H9 (cell line): ENCODE results near the gene SLC23A2. TPM values are rescaled to one million over a fixed set of nuclear protein-coding genes. Genes with fewer than 3 reads are reported as not detected.

ENCODE experiments used
- DNase-seq: peaks from one replicate; pipeline ENCODE4 v3.0.0-alpha.2; 2017
- H2AFZ ChIP-seq: one replicate; pipeline ENCODE4 v1.6.1; 2013; ENCODE audit warnings: mild to moderate bottlenecking, low read length, control low read depth, moderate library complexity
- H2AK5ac ChIP-seq: 2 replicates; pipeline ENCODE4 v1.6.1; 2013; ENCODE audit warnings: low read length, control low read depth, mixed read lengths; ENCODE audit not compliant: insufficient read length
- H2BK120ac ChIP-seq: one replicate; pipeline ENCODE4 v1.6.1; 2013; ENCODE audit warnings: low read depth, mild to moderate bottlenecking, low read length, control low read depth, inconsistent platforms; ENCODE audit not compliant: poor library complexity, severe bottlenecking
- H2BK12ac ChIP-seq: 2 replicates; pipeline ENCODE4 v1.6.1; 2013; ENCODE audit warnings: low read length, control low read depth, mixed read lengths, low read depth; ENCODE audit not compliant: insufficient read length
- H2BK15ac ChIP-seq: 2 replicates; pipeline ENCODE4 v1.6.1; 2013; ENCODE audit warnings: low read depth, low read length, control low read depth
- H2BK20ac ChIP-seq: one replicate; pipeline ENCODE4 v1.6.1; 2013; ENCODE audit warnings: low read depth, mild to moderate bottlenecking, low read length, control low read depth, inconsistent platforms; ENCODE audit not compliant: poor library complexity, severe bottlenecking
- H2BK5ac ChIP-seq: 2 replicates; pipeline ENCODE4 v1.6.1; 2013; ENCODE audit warnings: low read length, control low read depth, mixed read lengths; ENCODE audit not compliant: insufficient read length
- H3K14ac ChIP-seq: 2 replicates; pipeline ENCODE4 v1.6.1; 2013; ENCODE audit warnings: low read length, control low read depth; ENCODE audit not compliant: insufficient read depth
- H3K18ac ChIP-seq: 2 replicates; pipeline ENCODE4 v1.6.1; 2013; ENCODE audit warnings: low read depth, mild to moderate bottlenecking, mixed read lengths, low read length, control low read depth; ENCODE audit not compliant: insufficient read length
- H3K23ac ChIP-seq: 2 replicates; pipeline ENCODE4 v1.6.1; 2013; ENCODE audit warnings: low read length, control low read depth, mixed read lengths, low read depth; ENCODE audit not compliant: insufficient read length
- H3K23me2 ChIP-seq: 2 replicates; pipeline ENCODE4 v1.6.1; 2013; ENCODE audit warnings: low read depth, mild to moderate bottlenecking, mixed read lengths, low read length, control low read depth; ENCODE audit not compliant: insufficient read length, poor library complexity, severe bottlenecking
- H3K27ac ChIP-seq: 2 replicates; pipeline ENCODE4 v1.5.1; 2013; ENCODE audit warnings: low read length, control low read depth, mixed read lengths, low read depth; ENCODE audit not compliant: insufficient read length
- H3K27me3 ChIP-seq: 2 replicates; pipeline ENCODE4 v1.6.1; 2013; ENCODE audit warnings: low read length, control low read depth, inconsistent platforms; ENCODE audit not compliant: insufficient read depth
- H3K4ac ChIP-seq: 2 replicates; pipeline ENCODE4 v1.6.1; 2013; ENCODE audit warnings: low read depth, mild to moderate bottlenecking, control low read depth, inconsistent platforms, low read length, moderate library complexity
- H3K4me1 ChIP-seq: 2 replicates; pipeline ENCODE4 v1.6.1; 2013; ENCODE audit warnings: low read length, control low read depth, inconsistent platforms; ENCODE audit not compliant: insufficient read depth
- H3K4me2 ChIP-seq: 2 replicates; pipeline ENCODE4 v1.6.1; 2013; ENCODE audit warnings: low read length, control low read depth, mixed read lengths; ENCODE audit not compliant: insufficient read length, insufficient read depth
- H3K56ac ChIP-seq: 2 replicates; pipeline ENCODE4 v1.6.1; 2013; ENCODE audit warnings: low read depth, mild to moderate bottlenecking, mixed read lengths, low read length, control low read depth; ENCODE audit not compliant: insufficient read length
- H3K79me1 ChIP-seq: 2 replicates; pipeline ENCODE4 v1.6.1; 2013; ENCODE audit warnings: low read depth, mild to moderate bottlenecking, moderate library complexity, low read length, control low read depth, inconsistent platforms; ENCODE audit not compliant: insufficient read depth, poor library complexity, severe bottlenecking
- H3K79me2 ChIP-seq: 2 replicates; pipeline ENCODE4 v1.6.1; 2013; ENCODE audit warnings: low read length, control low read depth, inconsistent platforms; ENCODE audit not compliant: insufficient read depth
- H3K9ac ChIP-seq: 2 replicates; pipeline ENCODE4 v1.6.1; 2013; ENCODE audit warnings: low read length, control low read depth, mixed read lengths; ENCODE audit not compliant: insufficient read length; ENCODE audit errors: extremely low read depth
- H3K9me3 ChIP-seq: one replicate; pipeline ENCODE4 v1.6.1; 2013; ENCODE audit warnings: low read depth, low read length, inconsistent platforms; ENCODE audit not compliant: control insufficient read depth
- H3T11ph ChIP-seq: one replicate; pipeline ENCODE4 v1.6.1; 2013; ENCODE audit warnings: mild to moderate bottlenecking, low read length, control low read depth, inconsistent platforms
- H4K20me1 ChIP-seq: one replicate; pipeline ENCODE4 v1.6.1; 2013; ENCODE audit not compliant: control insufficient read depth, insufficient read length, insufficient read depth
- H4K5ac ChIP-seq: 2 replicates; pipeline ENCODE4 v1.6.1; 2013; ENCODE audit warnings: low read depth, mild to moderate bottlenecking, mixed read lengths, low read length, control low read depth; ENCODE audit not compliant: insufficient read length
- H4K8ac ChIP-seq: replicated peaks from 2 replicates; pipeline ENCODE4 v1.6.1; 2013; ENCODE audit warnings: low read length, control low read depth, mixed read lengths, low read depth; ENCODE audit not compliant: insufficient read length
- H4K91ac ChIP-seq: 2 replicates; pipeline ENCODE4 v1.6.1; 2013; ENCODE audit warnings: low read depth, mild to moderate bottlenecking, moderate library complexity, mixed read lengths, low read length, control low read depth; ENCODE audit not compliant: insufficient read length
- H3K27ac Mint-ChIP-seq, 3 experiments: 2 replicates in 2 of 3; 3 replicates in 1 of 3; pipeline ENCODE4 v1.8.0; 2020 to 2021; ENCODE audit warnings: mixed read lengths in 3 of 3, mild to moderate bottlenecking in 1 of 3, moderate library complexity in 1 of 3
- H3K27me3 Mint-ChIP-seq: 2 replicates; pipeline ENCODE4 v1.8.0; 2021; ENCODE audit warnings: low read depth, mild to moderate bottlenecking, moderate library complexity, mixed read lengths
- H3K36me3 Mint-ChIP-seq, 3 experiments: 2 replicates in 2 of 3; 3 replicates in 1 of 3; pipeline ENCODE4 v1.8.0; 2020 to 2021; ENCODE audit warnings: low read depth in 3 of 3, mixed read lengths in 3 of 3; ENCODE audit not compliant: insufficient read depth in 1 of 3
- H3K4me1 Mint-ChIP-seq, 2 experiments: 2 replicates each; pipeline ENCODE4 v1.8.0; 2020; ENCODE audit warnings: mixed read lengths in 2 of 2
- H3K4me3 Mint-ChIP-seq, 2 experiments: 2 replicates in 1 of 2; 3 replicates in 1 of 2; pipeline ENCODE4 v1.8.0; 2020 to 2021; ENCODE audit warnings: mild to moderate bottlenecking in 2 of 2, mixed read lengths in 2 of 2, moderate library complexity in 1 of 2
- H3K9me3 Mint-ChIP-seq, 2 experiments: 2 replicates in 1 of 2; 3 replicates in 1 of 2; pipeline ENCODE4 v1.8.0; 2020; ENCODE audit warnings: mild to moderate bottlenecking in 2 of 2, mixed read lengths in 2 of 2, moderate library complexity in 1 of 2
- WGBS: extraction: QIAGEN DNeasy Blood & Tissue Kit; methylation state at CpG from one replicate; pipeline ENCODE4 v1.1.7; 2013; ENCODE audit warnings: missing lambda C conversion rate, low lambda C conversion rate, mixed read lengths; ENCODE audit not compliant: insufficient read length; ENCODE audit errors: extremely low coverage; 5-methylcytosine and 5-hydroxymethylcytosine counted together
- total RNA-seq: library from RNA; stranded (reverse); gene quantifications from 2 replicates; pipeline ENCODE4 v1.2.1, GENCODE V29; 2021
- TF ChIP-seq, protein P1 (sequence below): fragments of 200-600 bp; sonication (generic); conservative IDR thresholded peaks from 3 replicates; pipeline ENCODE4 v1.8.0; 2021; ENCODE audit warnings: antibody characterized with exemption, mild to moderate bottlenecking

SLC23A2 gene
- total RNA-seq, 1 experiment from 2014 or later: 16.5 TPM

- Histone ChIP-seq H3K4ac (no peak overlapping the region), H4K5ac (no peak overlapping the region), H3K56ac (no peak overlapping the region), H2BK20ac (no peak overlapping the region), H4K20me1 (no peaks in the 10 kb centered on the region), H4K91ac (no peak overlapping the region), H3K4me2 (no peak overlapping the region), H3K27me3 (no peaks in the 10 kb centered on the region), H4K8ac (no peak overlapping the region), H3T11ph (no peak overlapping the region), H3K9me3 (no peaks in the 10 kb centered on the region), H2BK15ac (no peak overlapping the region), H3K27ac (no peak overlapping the region), H2BK120ac (no peak overlapping the region), H2BK5ac (no peak overlapping the region), H3K23ac (no peak overlapping the region), H3K79me1 (no peaks in the 10 kb centered on the region), H3K18ac (no peak overlapping the region), H3K4me1 (peaks cover 3% of the 10 kb centered on the region; the same call in 1 of the 2 replicates), H3K23me2 (no peaks in the 10 kb centered on the region), H3K79me2 (no peaks in the 10 kb centered on the region), H2AFZ (no peak overlapping the region), H2AK5ac (no peak overlapping the region), H3K14ac (no peak overlapping the region), H3K9ac (no peak overlapping the region), H2BK12ac (no peak overlapping the region)
- no peaks in the 10 kb centered on the region for H3K27me3 Mint-ChIP-seq
- peaks cover 14 to 20% of the 10 kb centered on the region in 2 experiments for H3K4me1 Mint-ChIP-seq
- H3K27ac Mint-ChIP-seq: no peak overlapping the region
- TF ChIP-seq, protein P1, sequence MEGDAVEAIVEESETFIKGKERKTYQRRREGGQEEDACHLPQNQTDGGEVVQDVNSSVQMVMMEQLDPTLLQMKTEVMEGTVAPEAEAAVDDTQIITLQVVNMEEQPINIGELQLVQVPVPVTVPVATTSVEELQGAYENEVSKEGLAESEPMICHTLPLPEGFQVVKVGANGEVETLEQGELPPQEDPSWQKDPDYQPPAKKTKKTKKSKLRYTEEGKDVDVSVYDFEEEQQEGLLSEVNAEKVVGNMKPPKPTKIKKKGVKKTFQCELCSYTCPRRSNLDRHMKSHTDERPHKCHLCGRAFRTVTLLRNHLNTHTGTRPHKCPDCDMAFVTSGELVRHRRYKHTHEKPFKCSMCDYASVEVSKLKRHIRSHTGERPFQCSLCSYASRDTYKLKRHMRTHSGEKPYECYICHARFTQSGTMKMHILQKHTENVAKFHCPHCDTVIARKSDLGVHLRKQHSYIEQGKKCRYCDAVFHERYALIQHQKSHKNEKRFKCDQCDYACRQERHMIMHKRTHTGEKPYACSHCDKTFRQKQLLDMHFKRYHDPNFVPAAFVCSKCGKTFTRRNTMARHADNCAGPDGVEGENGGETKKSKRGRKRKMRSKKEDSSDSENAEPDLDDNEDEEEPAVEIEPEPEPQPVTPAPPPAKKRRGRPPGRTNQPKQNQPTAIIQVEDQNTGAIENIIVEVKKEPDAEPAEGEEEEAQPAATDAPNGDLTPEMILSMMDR: no peak
- no peak for DNase-seq
- no peaks in the 10 kb centered on the region for H3K36me3 Mint-ChIP-seq
- H3K9me3 Mint-ChIP-seq: no peaks in the 10 kb centered on the region
- no peak overlapping the region for H3K4me3 Mint-ChIP-seq
- no CpG with 5 or more reads among the region's 6 CpGs for whole genome bisulfite sequencing
These were observed 82.8 kb downstream of the SLC23A2 start for GRCh38 chr20:4918473-4918872.
